ENCODE data around the gene AGXT.
"Not testable (repeated sequence)": the region's sequence is repeated elsewhere in the genome, so short reads cannot be mapped to it uniquely, and the experiment has no call there.

The AGXT gene

DNA sequence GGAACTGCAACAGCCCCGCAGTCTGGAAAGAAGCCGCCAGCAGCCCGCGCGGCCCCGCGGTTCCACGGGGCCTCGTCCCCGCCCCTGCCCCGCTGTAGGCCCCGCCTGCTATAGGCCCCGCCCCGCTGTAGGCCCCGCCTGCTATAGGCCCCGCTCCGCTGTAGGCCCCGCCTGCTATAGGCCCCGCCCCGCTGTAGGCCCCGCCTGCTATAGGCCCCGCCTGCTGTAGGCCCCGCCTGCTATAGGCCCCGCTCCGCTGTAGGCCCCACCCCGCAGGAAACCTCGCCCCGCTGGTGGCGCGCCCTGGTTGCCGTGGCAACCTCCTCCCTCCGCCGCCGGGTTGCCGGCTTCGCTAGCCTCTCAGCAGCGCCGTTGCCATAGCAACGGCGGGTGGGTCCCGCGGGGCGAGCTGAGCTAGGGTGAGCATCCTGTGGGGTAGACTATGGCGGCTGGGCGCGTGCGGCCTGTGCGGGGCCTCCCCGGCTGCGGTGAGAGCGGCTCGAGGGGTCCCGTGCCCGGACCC lies 36.4 kb upstream of the AGXT start:
- H3K9ac ChIP-seq (ENCODE audit: low read length in 2 of 2) = peak overlapping the region in 1 of 2 donors; percentile 63
- H3K4me3 ChIP-seq (ENCODE audit: low read length in 2 of 2) = peak overlapping the region; percentile 62 to 81
- no peaks in the 10 kb centered on the region for H3K36me3 ChIP-seq (ENCODE audit: control insufficient read depth in 2 of 2, insufficient read depth in 2 of 2, low read length in 2 of 2)
- peaks cover 5 to 10% of the 10 kb centered on the region in 2 donors for H3K27me3 ChIP-seq (ENCODE audit: control insufficient read depth in 1 of 2, insufficient read depth in 2 of 2, low read length in 2 of 2)
- no peak overlapping the region for H3K27ac ChIP-seq (ENCODE audit: low read length)
- no peaks in the 10 kb centered on the region for H3K9me3 ChIP-seq (ENCODE audit: control insufficient read depth in 2 of 2, low read length in 2 of 2)
- H3K4me1 ChIP-seq (ENCODE audit: control insufficient read depth, insufficient read depth, low read length) = peaks cover 9% of the 10 kb centered on the region

DNA sequence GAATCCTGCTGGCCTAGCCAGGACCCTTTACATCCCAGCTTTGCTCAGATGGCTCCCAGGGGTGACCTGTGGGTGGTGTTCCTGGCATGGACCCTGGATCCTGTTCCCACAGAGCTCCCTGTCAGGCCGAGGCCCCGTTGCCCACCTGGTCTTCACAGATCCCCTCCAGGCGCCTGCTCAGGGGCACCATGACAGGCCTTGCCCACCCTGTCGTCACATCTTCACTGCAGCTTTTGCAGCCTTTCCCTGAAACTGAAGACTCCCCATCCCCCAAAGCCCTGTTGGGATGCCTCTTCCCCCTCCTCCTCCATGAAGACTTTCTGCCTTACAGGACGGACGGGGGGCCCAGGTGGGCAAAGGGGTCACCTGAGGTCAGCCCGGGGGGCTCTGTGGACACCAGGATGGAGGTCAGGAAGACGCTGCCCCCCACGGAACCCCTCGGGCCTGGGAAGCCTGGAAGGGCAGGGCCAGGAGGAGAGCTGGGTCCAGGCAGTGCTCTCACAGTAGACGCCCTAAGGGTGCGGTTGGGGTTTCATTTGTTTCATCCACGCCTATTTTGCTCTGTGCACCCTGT lies 35.6 kb upstream of the AGXT start:
- no peaks in the 10 kb centered on the region for H3K36me3 ChIP-seq (ENCODE audit: control insufficient read depth in 2 of 2, insufficient read depth in 2 of 2, low read length in 2 of 2)
- peaks cover 9% of the 10 kb centered on the region for H3K4me1 ChIP-seq (ENCODE audit: control insufficient read depth, insufficient read depth, low read length)
- no peak overlapping the region for H3K27ac ChIP-seq (ENCODE audit: low read length)
- peaks cover 0 to 7% of the 10 kb centered on the region in 2 donors for H3K27me3 ChIP-seq (ENCODE audit: control insufficient read depth in 1 of 2, insufficient read depth in 2 of 2, low read length in 2 of 2)
- no peak overlapping the region for H3K9ac ChIP-seq (ENCODE audit: low read length in 2 of 2)
- peak overlapping the region in 1 of 2 donors; percentile 54 for H3K4me3 ChIP-seq (ENCODE audit: low read length in 2 of 2)
- no peaks in the 10 kb centered on the region for H3K9me3 ChIP-seq (ENCODE audit: control insufficient read depth in 2 of 2, low read length in 2 of 2)

DNA sequence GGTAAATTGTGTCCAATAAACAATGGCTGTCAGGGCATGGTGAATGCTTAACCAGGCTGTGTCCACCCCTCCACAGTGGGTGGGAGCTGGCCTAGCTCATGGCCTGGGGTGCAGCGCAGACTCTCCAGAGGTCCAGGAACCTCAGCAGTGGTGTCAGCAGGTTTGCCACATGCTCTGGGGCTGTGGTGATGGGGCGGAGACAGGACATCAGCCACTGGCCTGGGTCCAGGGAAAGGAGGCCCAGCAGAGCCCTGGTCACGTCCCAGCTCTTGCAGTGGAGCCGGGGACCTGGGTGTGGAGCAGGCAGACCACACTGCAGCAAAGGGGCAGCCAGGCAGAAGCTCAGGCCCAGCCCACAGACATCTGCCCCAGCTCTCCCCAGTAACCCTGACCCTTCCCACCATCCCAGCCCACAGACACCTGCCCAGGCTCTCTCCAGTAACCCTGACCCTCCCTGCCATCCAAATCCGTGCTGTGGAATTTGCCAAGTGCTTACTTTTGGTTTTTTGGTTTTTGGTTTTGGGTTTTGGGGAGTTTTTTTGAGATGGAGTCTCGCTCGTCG lies 34.8 kb upstream of the AGXT start:
- Histone ChIP-seq H3K27me3 (ENCODE audit: control insufficient read depth in 1 of 2, insufficient read depth in 2 of 2, low read length in 2 of 2) (peaks cover 0 to 4% of the 10 kb centered on the region in 2 donors), H3K4me1 (ENCODE audit: control insufficient read depth, insufficient read depth, low read length) (peaks cover 9% of the 10 kb centered on the region)

DNA sequence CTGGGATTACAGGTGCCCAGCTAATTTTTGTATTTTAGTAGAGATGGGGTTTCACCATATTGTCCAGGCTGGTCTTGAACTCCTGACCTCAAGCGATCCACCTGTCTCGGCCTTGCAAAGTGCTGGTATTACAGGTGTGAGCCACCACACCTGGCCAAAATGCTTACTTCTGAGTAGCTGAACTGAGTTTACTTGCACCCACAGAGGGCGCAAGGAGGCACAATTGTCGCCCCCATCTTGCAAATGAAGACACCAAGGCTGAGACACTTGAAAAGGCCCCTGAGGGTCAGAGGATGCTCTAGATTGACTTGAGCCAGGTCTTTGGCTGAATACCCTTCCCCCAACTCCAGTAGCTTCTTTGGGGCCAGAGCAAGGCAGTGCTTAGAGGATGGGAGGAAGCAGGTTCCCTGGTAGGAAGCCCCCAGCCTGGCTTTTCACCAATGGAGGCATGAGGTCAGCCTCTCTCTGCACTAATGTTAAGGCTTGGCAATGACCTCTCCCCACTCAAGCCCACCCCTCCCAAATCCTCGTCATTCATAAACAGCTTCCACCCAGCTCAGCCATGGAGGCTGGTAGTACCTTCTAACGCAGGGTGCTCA lies 34.1 kb upstream of the AGXT start:
- no peak overlapping the region for H3K9ac ChIP-seq (ENCODE audit: low read length in 2 of 2)
- H3K4me3 ChIP-seq (ENCODE audit: low read length in 2 of 2) = no peak overlapping the region
- H3K36me3 ChIP-seq (ENCODE audit: control insufficient read depth in 2 of 2, insufficient read depth in 2 of 2, low read length in 2 of 2) = no peaks in the 10 kb centered on the region
- H3K27ac ChIP-seq (ENCODE audit: low read length) = no peak overlapping the region
- peaks cover 2% of the 10 kb centered on the region in 2 donors for H3K27me3 ChIP-seq (ENCODE audit: control insufficient read depth in 1 of 2, insufficient read depth in 2 of 2, low read length in 2 of 2)
- no peaks in the 10 kb centered on the region for H3K9me3 ChIP-seq (ENCODE audit: control insufficient read depth in 2 of 2, low read length in 2 of 2)
- H3K4me1 ChIP-seq (ENCODE audit: control insufficient read depth, insufficient read depth, low read length) = peaks cover 9% of the 10 kb centered on the region

More for the DNA sequence above, 34.8 kb upstream of the AGXT start:
- Histone ChIP-seq H3K36me3 (ENCODE audit: control insufficient read depth in 2 of 2, insufficient read depth in 2 of 2, low read length in 2 of 2) (no peaks in the 10 kb centered on the region), H3K9ac (ENCODE audit: low read length in 2 of 2) (no peak overlapping the region), H3K27ac (ENCODE audit: low read length) (no peak overlapping the region), H3K4me3 (ENCODE audit: low read length in 2 of 2) (no peak overlapping the region), H3K9me3 (ENCODE audit: control insufficient read depth in 2 of 2, low read length in 2 of 2) (no peaks in the 10 kb centered on the region)

DNA sequence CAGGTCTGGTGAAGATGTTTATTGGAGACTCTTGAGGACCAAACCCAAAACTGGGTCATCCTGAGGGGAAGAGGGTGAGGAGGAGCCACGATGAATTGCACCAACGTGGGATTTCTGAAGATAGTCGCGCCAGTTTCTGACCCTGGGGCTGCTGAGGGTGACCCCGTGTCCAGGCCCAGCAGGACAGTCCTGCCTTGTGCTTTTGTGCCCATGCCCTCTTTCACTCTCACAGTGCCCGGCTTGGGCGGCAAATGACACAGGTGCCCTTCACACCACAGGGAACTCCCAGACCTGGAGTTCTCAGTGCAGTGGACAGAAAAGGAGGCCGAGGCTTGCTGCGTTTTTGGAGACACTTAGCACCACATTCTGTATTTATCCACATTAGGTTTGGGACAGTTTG lies 33.1 kb upstream of the AGXT start:
- no peak overlapping the region for H3K4me3 ChIP-seq (ENCODE audit: low read length in 2 of 2)
- H3K27ac ChIP-seq (ENCODE audit: low read length) = no peak overlapping the region
- peaks cover 9% of the 10 kb centered on the region for H3K4me1 ChIP-seq (ENCODE audit: control insufficient read depth, insufficient read depth, low read length)
- H3K9ac ChIP-seq (ENCODE audit: low read length in 2 of 2) = no peak overlapping the region
- no peaks in the 10 kb centered on the region for H3K9me3 ChIP-seq (ENCODE audit: control insufficient read depth in 2 of 2, low read length in 2 of 2)
- H3K36me3 ChIP-seq (ENCODE audit: control insufficient read depth in 2 of 2, insufficient read depth in 2 of 2, low read length in 2 of 2) = no peaks in the 10 kb centered on the region
- peaks cover 4 to 5% of the 10 kb centered on the region in 2 donors for H3K27me3 ChIP-seq (ENCODE audit: control insufficient read depth in 1 of 2, insufficient read depth in 2 of 2, low read length in 2 of 2)

DNA sequence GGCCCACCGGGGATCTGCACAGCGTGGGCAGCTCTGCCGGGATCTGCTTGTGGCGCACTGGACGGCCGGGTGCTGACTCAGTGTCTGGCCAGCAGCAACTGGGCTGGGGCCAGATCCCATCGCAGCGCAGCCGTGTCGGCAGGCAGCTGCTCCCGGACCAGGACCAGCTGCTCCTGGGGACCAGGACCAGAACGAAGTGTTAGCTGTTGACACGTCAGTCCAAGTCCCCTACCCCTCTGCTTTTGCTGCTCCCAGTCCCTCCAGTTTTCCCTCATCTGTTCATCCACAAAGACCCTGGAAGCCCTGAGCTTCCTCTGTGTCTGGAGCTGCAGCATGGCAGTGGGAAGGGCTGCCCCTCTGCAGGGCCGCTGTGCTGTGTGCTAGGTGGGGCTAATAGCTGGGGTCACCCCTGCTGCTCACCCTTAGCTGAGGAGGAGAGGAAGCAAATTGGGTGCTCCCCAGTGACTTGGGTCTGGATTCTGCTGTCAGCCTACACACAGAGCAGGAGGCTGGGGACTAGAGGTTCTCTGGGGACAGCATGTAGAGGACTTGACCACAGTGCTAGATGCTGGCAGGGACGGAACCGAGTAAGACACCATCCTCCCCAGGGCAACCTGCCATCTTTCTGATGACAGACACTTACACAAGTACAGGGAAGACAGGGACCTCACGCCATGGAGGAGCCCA lies 31.7 kb upstream of the AGXT start:
- Histone ChIP-seq H3K9ac (ENCODE audit: low read length in 2 of 2) (no peak overlapping the region), H3K36me3 (ENCODE audit: control insufficient read depth in 2 of 2, insufficient read depth in 2 of 2, low read length in 2 of 2) (no peaks in the 10 kb centered on the region), H3K4me1 (ENCODE audit: control insufficient read depth, insufficient read depth, low read length) (peaks cover 4% of the 10 kb centered on the region), H3K9me3 (ENCODE audit: control insufficient read depth in 2 of 2, low read length in 2 of 2) (no peaks in the 10 kb centered on the region), H3K4me3 (ENCODE audit: low read length in 2 of 2) (no peak overlapping the region), H3K27ac (ENCODE audit: low read length) (no peak overlapping the region), H3K27me3 (ENCODE audit: control insufficient read depth in 1 of 2, insufficient read depth in 2 of 2, low read length in 2 of 2) (peaks cover 11 to 12% of the 10 kb centered on the region in 2 donors)

DNA sequence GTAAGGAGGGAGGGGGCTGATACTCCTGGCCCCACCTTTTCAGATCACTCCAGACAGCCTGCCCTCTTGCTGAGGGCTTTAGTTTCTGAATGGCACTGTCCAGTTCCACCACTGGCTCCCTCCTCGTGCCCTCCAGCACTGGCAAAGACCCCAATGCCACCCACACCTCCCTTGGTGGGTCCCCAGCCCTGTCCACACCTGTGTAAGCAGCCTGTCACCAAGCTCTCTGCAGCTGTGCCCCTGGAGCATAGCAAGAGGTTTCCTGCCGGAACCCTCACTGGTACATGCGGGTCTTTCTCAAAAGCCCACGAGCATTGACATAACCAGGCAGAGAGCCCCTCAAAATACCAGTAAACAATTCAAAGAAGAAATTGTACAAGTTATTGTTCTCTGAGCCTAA lies 31.0 kb upstream of the AGXT start:
- Histone ChIP-seq H3K4me3 (ENCODE audit: low read length in 2 of 2) (no peak overlapping the region), H3K27ac (ENCODE audit: low read length) (no peak overlapping the region), H3K9ac (ENCODE audit: low read length in 2 of 2) (no peak overlapping the region), H3K27me3 (ENCODE audit: control insufficient read depth in 1 of 2, insufficient read depth in 2 of 2, low read length in 2 of 2) (peaks cover 11 to 12% of the 10 kb centered on the region in 2 donors), H3K9me3 (ENCODE audit: control insufficient read depth in 2 of 2, low read length in 2 of 2) (no peaks in the 10 kb centered on the region), H3K4me1 (ENCODE audit: control insufficient read depth, insufficient read depth, low read length) (peaks cover 4% of the 10 kb centered on the region), H3K36me3 (ENCODE audit: control insufficient read depth in 2 of 2, insufficient read depth in 2 of 2, low read length in 2 of 2) (no peaks in the 10 kb centered on the region)

DNA sequence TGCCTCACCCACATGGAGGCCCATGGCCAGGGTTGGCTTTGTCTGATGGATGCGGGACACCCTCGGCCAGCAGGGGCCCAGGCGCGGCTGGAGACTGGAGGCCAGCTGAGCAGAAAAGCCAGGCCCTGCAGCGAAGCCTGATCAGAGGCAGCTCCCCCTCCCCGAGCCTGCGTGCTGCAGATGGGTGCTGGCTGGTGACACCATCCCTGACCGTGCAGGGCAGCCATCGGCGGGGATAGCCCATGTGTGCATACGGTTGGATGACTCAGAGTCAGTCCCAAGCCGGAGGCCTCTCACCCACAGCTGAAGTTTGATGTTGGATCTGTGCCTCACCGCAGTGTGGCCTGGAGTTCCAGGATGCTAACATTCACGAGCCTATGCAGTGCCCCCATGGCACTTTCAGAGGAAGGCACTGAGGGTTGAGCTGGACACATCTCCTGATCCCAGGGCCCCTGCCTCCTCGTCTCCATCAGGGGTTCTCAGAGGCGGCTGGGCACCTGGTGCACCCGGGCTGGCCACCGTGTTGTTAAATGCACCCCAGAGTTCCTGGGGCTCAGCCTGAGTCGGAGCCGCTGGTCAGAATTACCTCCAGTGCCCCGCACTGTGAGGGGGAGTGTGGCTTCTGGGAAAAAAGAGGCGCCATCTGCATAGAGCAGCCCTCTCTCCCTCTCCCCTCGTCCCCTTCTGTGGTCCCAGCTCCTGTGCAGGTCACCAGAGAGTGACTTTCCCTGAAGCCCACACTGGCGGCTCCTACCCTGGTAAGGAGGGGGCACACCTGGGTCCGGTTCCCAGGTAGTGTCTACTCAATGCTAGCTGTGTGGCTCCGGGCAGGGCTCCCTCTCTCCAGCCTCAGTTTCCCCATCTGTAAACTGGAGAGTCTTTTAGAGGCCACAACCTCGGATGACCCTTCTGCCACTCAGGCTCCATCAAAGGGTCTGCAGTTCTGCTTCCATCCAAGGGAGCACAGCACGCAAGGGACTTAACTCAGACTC lies 29.2 kb upstream of the AGXT start:
- H3K27ac ChIP-seq (ENCODE audit: low read length) = no peak overlapping the region

DNA sequence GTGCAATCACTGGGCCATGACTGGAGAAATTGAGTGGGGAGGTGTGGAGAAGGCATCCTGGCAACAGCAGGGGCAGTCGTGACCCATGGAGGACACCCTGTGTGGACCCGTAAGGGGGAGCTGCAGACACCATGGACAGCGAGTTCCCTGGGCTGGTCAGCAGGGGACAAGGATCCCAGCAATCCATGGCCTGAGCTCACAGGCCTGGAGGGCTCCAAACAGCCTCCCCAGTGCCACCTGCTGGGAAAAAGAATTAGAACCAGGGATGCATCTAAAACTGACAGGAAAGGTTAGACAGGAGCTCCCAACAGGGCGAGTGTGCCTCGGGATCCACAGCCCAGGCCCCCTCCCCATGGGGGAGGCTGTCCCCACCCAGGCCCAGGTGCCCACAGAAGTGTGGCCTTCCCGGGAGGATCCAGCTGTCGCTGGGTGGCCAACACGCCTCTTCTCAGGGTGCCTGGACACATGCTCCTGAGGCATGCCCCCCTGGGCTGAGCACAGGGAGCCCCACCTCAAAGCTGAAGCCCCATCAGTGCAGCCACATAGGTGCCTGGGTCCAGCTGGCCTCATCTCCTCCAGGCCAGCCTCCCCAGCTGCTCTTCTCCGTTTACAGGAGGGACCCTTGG lies 28.1 kb upstream of the AGXT start:
- Histone ChIP-seq H3K27me3 (ENCODE audit: control insufficient read depth in 1 of 2, insufficient read depth in 2 of 2, low read length in 2 of 2) (peaks cover 11 to 12% of the 10 kb centered on the region in 2 donors), H3K9ac (ENCODE audit: low read length in 2 of 2) (no peak overlapping the region), H3K27ac (ENCODE audit: low read length) (no peak overlapping the region), H3K4me1 (ENCODE audit: control insufficient read depth, insufficient read depth, low read length) (peaks cover 4% of the 10 kb centered on the region), H3K9me3 (ENCODE audit: control insufficient read depth in 2 of 2, low read length in 2 of 2) (no peaks in the 10 kb centered on the region), H3K4me3 (ENCODE audit: low read length in 2 of 2) (no peak overlapping the region), H3K36me3 (ENCODE audit: control insufficient read depth in 2 of 2, insufficient read depth in 2 of 2, low read length in 2 of 2) (no peaks in the 10 kb centered on the region)

More for the DNA sequence above, 29.2 kb upstream of the AGXT start:
- H3K4me3 ChIP-seq (ENCODE audit: low read length in 2 of 2) = no peak overlapping the region
- H3K36me3 ChIP-seq (ENCODE audit: control insufficient read depth in 2 of 2, insufficient read depth in 2 of 2, low read length in 2 of 2) = no peaks in the 10 kb centered on the region
- peaks cover 4% of the 10 kb centered on the region for H3K4me1 ChIP-seq (ENCODE audit: control insufficient read depth, insufficient read depth, low read length)
- H3K9me3 ChIP-seq (ENCODE audit: control insufficient read depth in 2 of 2, low read length in 2 of 2) = no peaks in the 10 kb centered on the region
- H3K27me3 ChIP-seq (ENCODE audit: control insufficient read depth in 1 of 2, insufficient read depth in 2 of 2, low read length in 2 of 2) = peaks cover 11 to 12% of the 10 kb centered on the region in 2 donors
- H3K9ac ChIP-seq (ENCODE audit: low read length in 2 of 2) = no peak overlapping the region

DNA sequence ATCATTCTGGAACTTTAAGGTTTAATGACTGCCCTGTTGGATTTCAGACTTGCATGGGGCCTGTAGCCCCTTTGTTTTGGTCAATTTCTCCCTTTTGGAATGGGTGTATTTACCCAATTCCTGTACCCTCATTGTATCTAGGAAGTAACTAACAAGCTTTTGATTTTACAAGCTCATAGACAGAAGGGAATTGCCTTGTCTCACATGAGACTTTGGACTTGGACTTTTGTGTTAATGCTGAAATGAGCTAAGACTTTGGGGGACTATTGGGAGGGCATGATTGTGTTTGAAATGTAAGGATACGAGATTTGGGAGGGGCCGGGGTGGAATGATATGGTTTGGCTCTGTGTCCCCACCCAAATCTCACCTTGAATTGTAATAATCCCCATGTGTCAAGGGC lies 22.3 kb upstream of the AGXT start:
- not testable (repeated sequence) for H3K27ac ChIP-seq (ENCODE audit: low read length); H3K4me1 ChIP-seq (ENCODE audit: control insufficient read depth, insufficient read depth, low read length); H3K9me3 ChIP-seq (ENCODE audit: control insufficient read depth in 2 of 2, low read length in 2 of 2); H3K4me3 ChIP-seq (ENCODE audit: low read length in 2 of 2); H3K27me3 ChIP-seq (ENCODE audit: control insufficient read depth in 1 of 2, insufficient read depth in 2 of 2, low read length in 2 of 2); H3K36me3 ChIP-seq (ENCODE audit: control insufficient read depth in 2 of 2, insufficient read depth in 2 of 2, low read length in 2 of 2); H3K9ac ChIP-seq (ENCODE audit: low read length in 2 of 2)
